Stimulated activated CD4-positive, alpha-beta T cell treated with anti-CD3 and anti-CD28 coated beads, Interleukin-15, amount 100 ng/mL, for 1 hour (primary cell): ENCODE results near the gene CASTOR1.
A peak's percentile ranks its signal among the peaks of the same experiment; 100 is the strongest.

Source experiments
- DNase-seq, 2 donors: peaks; one replicate each; pipeline ENCODE4 v3.0.0-alpha.2; 2020; ENCODE audit warnings: low read depth in 1 of 2, low spot score in 1 of 2

Gene CASTOR1

DNA sequence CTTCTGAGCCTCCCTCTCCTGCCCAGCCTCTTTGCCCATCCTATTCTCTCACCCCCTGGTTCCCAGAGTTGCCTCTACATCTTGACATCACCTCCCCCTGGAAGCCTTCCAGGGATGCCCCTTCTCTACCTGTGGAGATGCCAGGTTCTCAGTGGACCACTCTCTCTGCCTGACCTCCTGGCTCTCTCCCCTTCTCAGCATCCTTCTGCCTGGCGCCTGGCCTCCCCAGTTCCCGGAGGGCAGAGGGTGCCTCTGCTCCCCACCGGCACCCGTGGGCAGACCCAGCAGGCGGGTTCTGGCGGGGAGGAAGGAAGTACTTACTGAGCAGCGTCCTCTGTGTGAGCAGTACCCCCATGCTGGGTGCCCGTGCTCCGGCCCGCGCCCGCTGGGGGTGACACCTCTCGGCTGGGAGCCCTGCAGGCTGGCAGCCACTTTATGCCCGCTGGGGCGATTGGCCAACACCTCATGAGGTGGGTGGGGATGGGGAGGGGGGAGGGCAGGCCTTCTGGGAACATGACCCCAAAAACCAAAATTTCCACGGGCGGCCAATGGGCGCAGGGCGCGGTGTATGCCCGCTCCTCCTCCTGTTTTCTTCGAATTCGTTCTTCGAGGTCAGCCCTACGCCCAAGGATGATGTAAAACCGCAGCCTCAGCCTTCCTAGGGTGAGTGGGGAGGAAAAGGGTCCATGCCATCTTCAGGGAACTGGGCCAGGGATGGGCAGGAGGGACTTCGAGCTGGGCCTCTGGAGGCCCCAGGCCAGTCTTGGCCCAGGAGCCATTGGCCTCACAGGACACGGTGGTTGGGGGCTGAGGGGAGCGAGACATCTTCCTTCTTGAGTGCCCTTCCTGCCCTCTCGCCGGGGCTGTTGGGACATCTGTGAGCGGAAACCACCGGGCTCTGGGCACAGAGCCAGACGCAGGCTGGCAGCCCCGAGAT lies 22.6 kb downstream of the CASTOR1 start, which contains the start of gene OSM:
OSM (minus strand) TSS at position 407 of the 937 bp plus-strand sequence; CDS start at position 355, 52 bp downstream.
- peak; percentile 41 to 53 for DNase-seq

- DNase-seq, result peak; percentile 67 to 73
These were observed 23.4 kb downstream of the CASTOR1 start for GRCh38 chr22:30265823-30266444.

DNA sequence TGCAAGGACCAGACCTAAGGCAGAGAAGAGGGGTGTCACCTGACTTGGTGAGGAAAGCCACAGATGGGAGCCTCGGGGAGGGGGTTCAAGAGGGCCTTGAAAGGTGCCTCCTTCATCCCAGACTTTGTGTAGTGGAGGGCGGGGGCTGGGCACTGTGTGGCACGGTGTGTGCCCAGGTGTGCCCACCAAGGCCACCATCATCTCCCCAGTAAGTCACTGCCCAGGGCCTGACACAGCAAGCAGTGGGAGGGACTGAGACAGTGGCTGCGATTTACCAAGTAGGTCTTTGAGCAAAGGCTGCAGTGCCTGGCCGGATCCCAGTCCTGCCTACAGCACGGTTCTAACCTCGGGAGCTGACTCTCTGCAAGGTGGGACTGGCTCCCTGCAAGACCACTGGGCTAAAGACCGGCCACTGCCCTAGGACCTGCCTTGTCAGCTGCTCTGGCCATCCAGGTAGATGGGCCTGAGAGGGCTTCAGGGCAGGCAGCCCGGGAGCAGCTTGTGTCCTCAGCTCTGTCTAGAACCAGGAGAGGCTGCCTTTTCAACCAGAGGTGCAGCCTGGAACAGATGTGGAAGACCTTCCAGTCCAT lies 24.1 kb downstream of the CASTOR1 start:
- no peak for DNase-seq

GRCh38 chr22:30263883-30264282 lies 25.4 kb downstream of the CASTOR1 start:
- no peak for DNase-seq

DNA sequence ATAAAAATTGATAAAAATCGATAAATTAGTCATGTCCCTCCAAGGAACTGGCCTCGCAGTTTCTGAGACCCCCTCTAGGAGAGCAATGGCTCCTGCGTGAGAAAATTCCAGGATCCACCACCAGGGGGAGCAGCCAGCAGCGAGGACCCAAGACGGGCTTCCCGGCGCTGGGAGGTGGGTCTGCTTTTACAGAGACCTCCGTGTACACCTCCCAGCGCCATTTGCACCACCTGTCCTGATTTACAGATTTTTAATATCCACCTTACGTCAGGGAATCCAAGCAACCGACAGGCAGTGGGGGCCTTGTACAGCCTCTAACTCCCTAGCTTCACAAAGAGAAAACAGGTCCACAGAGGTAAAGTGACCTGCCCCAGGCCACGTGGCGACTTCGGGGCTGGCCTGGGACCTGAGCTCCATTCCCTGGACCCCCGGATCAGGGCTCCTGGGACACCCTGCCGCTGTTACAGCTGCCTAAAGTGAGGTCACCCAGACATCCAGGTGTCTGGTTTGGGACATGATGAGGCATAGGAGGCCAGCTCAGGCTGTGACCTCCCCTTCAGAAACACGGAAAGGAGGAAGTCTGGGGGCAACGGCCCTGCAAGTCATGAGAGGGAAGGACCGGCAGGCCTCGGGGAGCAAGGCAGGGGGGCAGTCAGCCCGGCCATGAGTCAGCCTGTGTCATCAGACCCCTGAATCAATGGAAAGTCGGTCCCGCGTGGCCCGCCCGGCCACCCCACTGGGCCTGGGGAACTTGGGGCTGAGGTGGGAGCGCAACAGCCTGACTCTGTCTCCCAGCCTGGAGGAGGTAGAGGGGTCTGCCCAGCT lies 26.2 kb downstream of the CASTOR1 start:
- DNase-seq, result peak; percentile 57 to 73

- DNase-seq, result no peak
These were observed 27.2 kb downstream of the CASTOR1 start for GRCh38 chr22:30262112-30262511.

- no peak for DNase-seq
These were observed 28.2 kb downstream of the CASTOR1 start for GRCh38 chr22:30261134-30261533.

DNA sequence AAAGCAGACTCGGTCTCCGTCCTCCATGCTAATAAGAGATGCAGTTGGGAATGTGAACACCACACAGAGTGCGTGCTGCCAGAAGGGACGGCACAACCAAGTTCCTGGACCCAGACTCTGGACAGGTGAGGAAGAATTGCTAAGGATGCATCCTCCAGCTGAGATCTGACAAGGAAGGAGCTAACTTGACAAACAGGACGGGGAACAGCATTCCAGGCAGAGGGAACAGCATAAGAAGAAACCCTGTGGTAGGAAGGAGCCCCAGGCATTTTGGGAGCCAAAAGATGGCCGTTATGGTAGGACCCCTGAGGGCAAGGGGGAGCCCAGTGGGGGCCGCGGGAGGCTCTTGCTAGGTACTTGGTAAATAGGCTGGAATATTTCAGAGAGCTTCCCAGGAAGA lies 28.6 kb downstream of the CASTOR1 start:
- DNase-seq, result no peak

- DNase-seq, result no peak
These were observed 29.0 kb downstream of the CASTOR1 start for GRCh38 chr22:30260276-30260675.

GRCh38 chr22:30254314-30254713 lies 35.0 kb downstream of the CASTOR1 start:
- no peak for DNase-seq

DNA sequence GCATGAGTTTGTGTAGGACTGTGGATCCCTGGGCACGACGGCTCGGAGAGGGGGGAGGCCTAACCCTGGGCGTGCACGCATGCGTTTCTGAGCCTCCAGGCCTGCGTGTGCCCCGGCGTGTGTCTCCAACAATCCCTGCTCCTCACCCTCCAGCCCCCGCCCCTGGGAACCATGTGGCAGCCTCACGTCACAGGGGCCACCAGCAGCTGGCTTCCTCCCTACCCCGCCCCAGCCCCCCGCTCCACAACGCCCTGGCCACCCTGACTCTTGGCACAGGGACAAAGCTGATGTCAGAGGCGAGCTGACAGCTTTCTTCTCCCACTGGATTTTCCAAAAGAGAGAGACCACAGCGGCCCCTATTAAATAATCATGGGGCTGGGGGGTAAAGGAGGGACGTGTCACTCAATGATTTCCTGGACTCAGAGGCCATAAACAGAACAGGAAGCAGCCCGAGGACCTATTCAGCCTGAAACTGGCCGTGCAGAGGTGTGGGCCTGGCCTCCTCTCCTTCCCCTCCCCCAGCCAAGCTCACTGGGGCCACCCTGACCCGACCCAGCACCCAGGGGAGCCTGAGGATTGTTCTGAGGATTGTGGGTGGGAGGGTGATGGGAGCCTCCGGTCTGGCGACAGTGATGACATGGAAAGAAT lies 36.0 kb downstream of the CASTOR1 start:
- DNase-seq, result no peak

GRCh38 chr22:30252411-30253204 lies 36.7 kb downstream of the CASTOR1 start:
- no peak for DNase-seq

DNA sequence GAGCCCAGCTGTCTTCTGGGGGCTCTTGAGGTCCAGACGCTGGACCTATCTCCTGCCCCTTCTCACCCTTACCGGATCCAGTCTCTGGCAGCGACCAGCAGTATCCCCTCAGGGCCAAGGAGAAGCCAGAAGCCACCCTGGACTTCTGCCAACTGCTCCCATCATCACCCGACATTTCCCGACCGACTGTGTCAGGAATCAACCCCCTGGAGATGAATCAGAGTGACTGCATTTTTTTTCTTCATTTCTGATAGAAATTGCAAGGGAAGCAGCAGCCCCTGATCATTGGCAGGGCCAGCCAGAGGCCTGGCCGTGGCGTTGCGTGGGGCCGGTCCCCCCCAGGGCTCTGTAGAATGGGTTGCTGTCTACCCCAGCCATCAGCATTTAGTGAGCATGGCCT lies 37.6 kb downstream of the CASTOR1 start:
- no peak for DNase-seq

DNA sequence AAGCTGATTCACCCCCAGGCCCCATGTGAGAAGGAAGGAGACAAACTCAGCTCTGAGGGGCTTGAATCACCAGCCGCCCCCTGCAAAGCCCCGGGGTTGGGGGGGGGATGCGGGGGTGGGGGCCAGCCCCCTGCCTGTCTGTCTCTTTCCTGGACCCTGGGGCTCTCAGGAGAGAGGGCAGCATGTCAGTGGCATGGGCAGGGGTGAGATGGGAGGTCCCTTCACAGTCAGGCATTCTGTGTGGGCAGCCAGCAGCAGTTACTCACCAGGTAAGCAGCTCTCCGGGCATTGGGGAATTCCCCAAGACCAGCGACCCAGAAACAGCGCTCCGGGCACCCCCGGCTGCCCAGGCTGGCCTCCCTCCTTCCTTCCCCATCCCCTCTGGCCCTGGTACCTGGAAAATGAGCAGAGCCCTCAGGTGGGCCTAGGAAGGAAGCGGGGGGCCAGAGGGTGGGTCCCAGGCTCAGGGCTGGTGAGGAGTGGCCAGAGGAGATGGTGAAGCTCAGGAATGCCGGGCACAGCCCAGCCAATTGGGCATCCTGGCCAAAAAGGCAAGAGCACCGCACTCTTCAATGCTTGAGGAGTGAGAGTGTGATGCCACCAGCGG lies 38.5 kb downstream of the CASTOR1 start:
- DNase-seq, result no peak

- no peak for DNase-seq
These were observed 39.2 kb downstream of the CASTOR1 start for GRCh38 chr22:30250039-30250565.

DNA sequence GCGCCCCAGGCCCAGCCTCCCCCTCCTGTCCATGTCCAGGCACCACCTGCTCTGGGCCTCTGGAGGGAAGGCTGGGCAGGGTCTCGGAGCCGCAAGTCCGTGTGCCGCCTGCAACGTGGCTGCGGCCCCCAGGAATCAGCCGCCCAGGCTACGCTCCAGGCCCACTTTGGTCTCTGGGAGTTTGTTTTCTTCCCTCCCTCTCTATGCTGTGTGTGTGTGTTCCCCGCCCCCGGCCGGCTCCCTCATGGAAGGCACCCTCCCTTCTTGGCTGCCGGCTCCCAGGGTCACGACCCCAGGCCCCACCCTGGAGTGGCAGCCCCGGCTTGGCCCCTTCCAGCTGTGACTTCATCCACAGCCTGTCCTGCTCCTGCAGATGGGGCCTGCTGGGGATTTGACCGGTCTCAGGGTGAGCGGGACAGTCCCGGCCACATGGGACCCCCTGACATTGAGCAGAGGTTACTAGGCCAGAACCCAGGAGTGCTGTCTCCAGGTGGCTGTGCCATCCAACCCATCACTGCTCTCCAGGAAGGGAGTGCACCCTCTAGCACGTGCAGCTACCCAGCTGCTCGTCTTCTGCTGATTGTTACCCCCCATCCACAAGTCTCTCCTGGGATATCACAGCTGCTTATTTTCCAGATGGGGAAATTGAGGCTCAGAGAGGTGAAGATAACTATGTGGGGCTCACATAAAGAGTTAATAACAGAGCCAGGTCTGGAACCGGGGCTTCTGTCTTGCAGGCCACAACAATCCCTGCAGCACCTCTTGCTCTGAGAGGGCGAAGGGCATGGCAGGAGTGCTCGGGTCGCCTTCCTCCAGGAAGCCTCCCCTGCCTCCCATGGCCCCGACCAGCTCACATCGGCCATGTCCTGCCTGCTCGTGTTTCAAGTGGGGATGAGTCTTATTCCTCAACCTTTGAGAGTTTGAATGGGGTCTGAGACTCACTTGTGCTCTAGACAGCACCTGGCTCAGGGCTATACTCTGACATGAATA lies 40.0 kb downstream of the CASTOR1 start:
- no peak for DNase-seq

DNA sequence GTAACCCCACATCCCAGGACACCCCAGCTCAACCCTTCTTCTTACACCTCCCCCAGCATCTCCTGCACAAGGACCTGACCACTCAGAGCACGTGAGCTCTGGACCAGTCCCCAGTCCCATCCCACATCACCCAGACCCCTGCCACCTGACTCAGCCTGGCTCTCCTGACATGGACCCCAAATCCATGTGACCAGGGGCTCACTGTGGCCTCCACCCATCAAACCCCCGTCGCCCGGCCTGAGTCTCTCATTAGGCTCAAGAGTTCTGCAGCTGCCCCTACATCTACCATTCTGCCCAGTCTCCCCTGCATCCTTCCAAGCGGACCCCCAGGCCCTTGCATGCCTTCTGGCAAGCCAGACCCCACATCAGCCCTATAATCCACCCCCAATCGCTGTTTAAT lies 40.8 kb downstream of the CASTOR1 start:
- DNase-seq, result no peak

GRCh38 chr22:30247974-30248373 lies 41.3 kb downstream of the CASTOR1 start:
- no peak for DNase-seq
